ENCODE data around the gene CSTF3. TPM values are rescaled to one million over a fixed set of nuclear protein-coding genes. Genes with fewer than 3 reads are reported as not detected.

Gene CSTF3
- total RNA-seq, 1 experiment from 2014 or later, result 68.3 TPM

DNA sequence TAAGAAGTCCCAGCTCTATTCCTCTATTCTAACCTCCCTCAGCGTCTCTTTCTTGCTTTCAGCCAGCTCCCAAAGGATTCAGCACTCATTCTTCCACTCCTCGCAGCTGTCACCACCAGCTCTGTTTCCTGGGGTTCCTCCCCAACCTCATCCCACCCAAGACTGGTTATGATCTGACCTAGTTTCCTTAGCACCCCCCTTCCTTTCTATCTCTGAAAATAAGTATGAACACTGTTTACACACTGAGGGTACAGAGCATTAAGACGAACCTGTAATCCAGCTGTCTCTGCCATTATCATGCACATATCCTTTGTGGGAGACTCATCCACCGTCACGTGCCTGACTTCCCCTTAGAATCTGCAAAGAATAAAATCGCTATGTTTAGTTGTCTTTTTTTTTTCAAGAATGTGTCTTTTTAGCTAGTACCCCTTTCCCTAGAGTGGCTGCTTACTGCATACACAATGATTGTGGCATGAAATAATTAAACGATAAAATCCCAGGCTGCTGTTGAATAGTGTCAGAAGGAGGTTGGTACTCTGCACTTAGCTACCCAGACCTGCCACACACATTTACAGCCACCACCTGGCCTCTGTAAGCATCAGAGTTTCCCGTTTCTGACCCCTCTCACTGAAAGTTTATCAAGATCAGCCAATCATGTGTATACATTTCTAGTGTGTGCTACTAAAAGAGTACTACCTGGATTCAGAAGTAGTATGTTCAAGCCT, 26.9 kb upstream of the CSTF3 start:
- Mint-ChIP-seq H3K27ac (0 out of 2 replicates have a peak overlapping the region, but pooled peaks have one; percentile 8), H3K4me3 (peak overlapping the region; percentile 4; the same call in 1 of the 2 replicates), H3K9me3 (no peaks in the 10 kb centered on the region), H3K4me1 (peaks cover 18% of the 10 kb centered on the region), H3K27me3 (ENCODE audit: low read depth) (no peaks in the 10 kb centered on the region), H3K36me3 (no peaks in the 10 kb centered on the region)
- DNase-seq (ENCODE audit: low spot score) (no peak), ATAC-seq (peak; percentile 75)
- TF ChIP-seq MYBL2 (CRISPR knock-in tag; IDR thresholded peaks at IDR 0.05), result no peak
- no peak for TF ChIP-seq HMGXB4 (CRISPR knock-in tag; IDR thresholded peaks at IDR 0.05)
- peak; percentile 80 for TF ChIP-seq USF1 (CRISPR knock-in tag; IDR thresholded peaks at IDR 0.05)
- no peak for TF ChIP-seq ZNF138 (CRISPR knock-in tag; conservative IDR thresholded peaks at IDR 0.05)
- TF ChIP-seq, protein P1, sequence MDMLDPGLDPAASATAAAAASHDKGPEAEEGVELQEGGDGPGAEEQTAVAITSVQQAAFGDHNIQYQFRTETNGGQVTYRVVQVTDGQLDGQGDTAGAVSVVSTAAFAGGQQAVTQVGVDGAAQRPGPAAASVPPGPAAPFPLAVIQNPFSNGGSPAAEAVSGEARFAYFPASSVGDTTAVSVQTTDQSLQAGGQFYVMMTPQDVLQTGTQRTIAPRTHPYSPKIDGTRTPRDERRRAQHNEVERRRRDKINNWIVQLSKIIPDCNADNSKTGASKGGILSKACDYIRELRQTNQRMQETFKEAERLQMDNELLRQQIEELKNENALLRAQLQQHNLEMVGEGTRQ (CRISPR knock-in tag; IDR thresholded peaks at IDR 0.05), result peak; percentile 82
- CTCF ChIA-PET, result interaction anchor here (0.6 to 1.6 kb wide), 7 partner anchors 10 to 132 kb away, joined by 3 to 8 read pairs (median 4); no protein-coding TSS in a partner anchor
- POLR2A ChIA-PET, result no interaction called here

- peaks cover 18% of the 10 kb centered on the region for H3K4me1 Mint-ChIP-seq
- no peaks in the 10 kb centered on the region for H3K9me3 Mint-ChIP-seq
- ATAC-seq (no peak), DNase-seq (ENCODE audit: low spot score) (no peak)
- H3K27me3 Mint-ChIP-seq (ENCODE audit: low read depth), result no peaks in the 10 kb centered on the region
- POLR2A ChIA-PET, result no interaction called here
- H3K27ac Mint-ChIP-seq, result no peak overlapping the region
- no peak overlapping the region for H3K4me3 Mint-ChIP-seq
- CTCF ChIA-PET, result no interaction called here
- TF ChIP-seq, protein P2, sequence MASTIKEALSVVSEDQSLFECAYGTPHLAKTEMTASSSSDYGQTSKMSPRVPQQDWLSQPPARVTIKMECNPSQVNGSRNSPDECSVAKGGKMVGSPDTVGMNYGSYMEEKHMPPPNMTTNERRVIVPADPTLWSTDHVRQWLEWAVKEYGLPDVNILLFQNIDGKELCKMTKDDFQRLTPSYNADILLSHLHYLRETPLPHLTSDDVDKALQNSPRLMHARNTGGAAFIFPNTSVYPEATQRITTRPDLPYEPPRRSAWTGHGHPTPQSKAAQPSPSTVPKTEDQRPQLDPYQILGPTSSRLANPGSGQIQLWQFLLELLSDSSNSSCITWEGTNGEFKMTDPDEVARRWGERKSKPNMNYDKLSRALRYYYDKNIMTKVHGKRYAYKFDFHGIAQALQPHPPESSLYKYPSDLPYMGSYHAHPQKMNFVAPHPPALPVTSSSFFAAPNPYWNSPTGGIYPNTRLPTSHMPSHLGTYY (CRISPR knock-in tag; IDR thresholded peaks at IDR 0.05), result no peak
- no peak for TF ChIP-seq HMGA2 (CRISPR knock-in tag; IDR thresholded peaks at IDR 0.05)
- no peak for TF ChIP-seq JAZF1 (CRISPR knock-in tag; IDR thresholded peaks at IDR 0.05)
- TF ChIP-seq, protein P3, sequence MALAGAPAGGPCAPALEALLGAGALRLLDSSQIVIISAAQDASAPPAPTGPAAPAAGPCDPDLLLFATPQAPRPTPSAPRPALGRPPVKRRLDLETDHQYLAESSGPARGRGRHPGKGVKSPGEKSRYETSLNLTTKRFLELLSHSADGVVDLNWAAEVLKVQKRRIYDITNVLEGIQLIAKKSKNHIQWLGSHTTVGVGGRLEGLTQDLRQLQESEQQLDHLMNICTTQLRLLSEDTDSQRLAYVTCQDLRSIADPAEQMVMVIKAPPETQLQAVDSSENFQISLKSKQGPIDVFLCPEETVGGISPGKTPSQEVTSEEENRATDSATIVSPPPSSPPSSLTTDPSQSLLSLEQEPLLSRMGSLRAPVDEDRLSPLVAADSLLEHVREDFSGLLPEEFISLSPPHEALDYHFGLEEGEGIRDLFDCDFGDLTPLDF (CRISPR knock-in tag; IDR thresholded peaks at IDR 0.05), result no peak
- TF ChIP-seq SMAD3 (CRISPR knock-in tag; IDR thresholded peaks at IDR 0.05; ENCODE audit: borderline replicate concordance), result no peak
- TF ChIP-seq, protein P4, sequence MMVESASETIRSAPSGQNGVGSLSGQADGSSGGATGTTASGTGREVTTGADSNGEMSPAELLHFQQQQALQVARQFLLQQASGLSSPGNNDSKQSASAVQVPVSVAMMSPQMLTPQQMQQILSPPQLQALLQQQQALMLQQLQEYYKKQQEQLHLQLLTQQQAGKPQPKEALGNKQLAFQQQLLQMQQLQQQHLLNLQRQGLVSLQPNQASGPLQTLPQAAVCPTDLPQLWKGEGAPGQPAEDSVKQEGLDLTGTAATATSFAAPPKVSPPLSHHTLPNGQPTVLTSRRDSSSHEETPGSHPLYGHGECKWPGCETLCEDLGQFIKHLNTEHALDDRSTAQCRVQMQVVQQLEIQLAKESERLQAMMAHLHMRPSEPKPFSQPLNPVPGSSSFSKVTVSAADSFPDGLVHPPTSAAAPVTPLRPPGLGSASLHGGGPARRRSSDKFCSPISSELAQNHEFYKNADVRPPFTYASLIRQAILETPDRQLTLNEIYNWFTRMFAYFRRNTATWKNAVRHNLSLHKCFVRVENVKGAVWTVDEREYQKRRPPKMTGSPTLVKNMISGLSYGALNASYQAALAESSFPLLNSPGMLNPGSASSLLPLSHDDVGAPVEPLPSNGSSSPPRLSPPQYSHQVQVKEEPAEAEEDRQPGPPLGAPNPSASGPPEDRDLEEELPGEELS (CRISPR knock-in tag; IDR thresholded peaks at IDR 0.05), result no peak
- H3K36me3 Mint-ChIP-seq, result peaks cover 3% of the 10 kb centered on the region; the same call in 1 of the 2 replicates
These were observed 24.5 kb upstream of the CSTF3 start for GRCh38 chr11:33185756-33186155.

DNA sequence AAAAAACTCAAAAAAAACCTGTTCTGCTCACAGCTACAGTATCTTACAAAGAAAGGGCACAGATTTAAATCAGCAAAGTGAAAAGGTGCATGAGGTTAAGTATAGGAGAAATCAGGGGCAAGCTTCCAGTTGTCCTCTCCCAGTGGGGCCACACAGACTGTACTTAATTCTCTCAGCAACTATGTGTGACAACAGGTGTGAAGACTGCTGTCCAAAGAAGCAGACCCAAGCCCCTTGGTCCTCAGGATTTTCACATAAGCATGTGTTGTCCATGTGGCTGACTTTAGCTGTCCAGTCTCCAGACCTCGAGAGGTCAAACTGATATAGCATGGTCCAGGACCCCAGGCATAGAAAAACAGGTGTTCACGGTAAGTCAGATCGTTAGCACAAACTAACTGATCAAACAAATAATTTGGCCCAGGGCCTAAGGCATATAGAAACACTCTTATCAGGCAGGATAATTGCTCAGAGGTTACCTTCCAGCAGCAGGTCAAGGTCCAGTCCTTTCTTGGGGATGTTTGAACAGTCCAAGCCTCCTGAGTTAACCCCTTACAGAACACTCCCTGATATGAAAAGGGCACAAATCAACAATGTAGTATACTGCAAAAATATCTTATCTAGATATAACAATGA, 21.1 kb upstream of the CSTF3 start:
- no peaks in the 10 kb centered on the region for H3K27me3 Mint-ChIP-seq (ENCODE audit: low read depth)
- H3K9me3 Mint-ChIP-seq, result peaks cover 4% of the 10 kb centered on the region
- no peak for ATAC-seq
- peaks cover 26% of the 10 kb centered on the region for H3K4me1 Mint-ChIP-seq
- POLR2A ChIA-PET, result no interaction called here
- DNase-seq (ENCODE audit: low spot score), result no peak
- H3K4me3 Mint-ChIP-seq, result no peak overlapping the region
- peaks cover 6% of the 10 kb centered on the region for H3K36me3 Mint-ChIP-seq
- no peak overlapping the region for H3K27ac Mint-ChIP-seq
- CTCF ChIA-PET, result no interaction called here
- TF ChIP-seq AR (CRISPR knock-in tag; IDR thresholded peaks at IDR 0.05), result no peak
- no peak for TF ChIP-seq ATF1 (CRISPR knock-in tag; IDR thresholded peaks at IDR 0.05)
- no peak for TF ChIP-seq PRRX2 (CRISPR knock-in tag; IDR thresholded peaks at IDR 0.05)
- TF ChIP-seq SOX15 (CRISPR knock-in tag; IDR thresholded peaks at IDR 0.05), result no peak
- no peak for TF ChIP-seq CDX4 (CRISPR knock-in tag; IDR thresholded peaks at IDR 0.05; ENCODE audit: borderline replicate concordance)
- TF ChIP-seq ZNF263 (CRISPR knock-in tag; IDR thresholded peaks at IDR 0.05; ENCODE audit: low read depth), result no peak

Data from WTC11 (cell line).